ENCODE results near the gene LARP7.
"Not testable (repeated sequence)": the region's sequence is repeated elsewhere in the genome, so short reads cannot be mapped to it uniquely, and the experiment has no call there.

The LARP7 gene

DNA sequence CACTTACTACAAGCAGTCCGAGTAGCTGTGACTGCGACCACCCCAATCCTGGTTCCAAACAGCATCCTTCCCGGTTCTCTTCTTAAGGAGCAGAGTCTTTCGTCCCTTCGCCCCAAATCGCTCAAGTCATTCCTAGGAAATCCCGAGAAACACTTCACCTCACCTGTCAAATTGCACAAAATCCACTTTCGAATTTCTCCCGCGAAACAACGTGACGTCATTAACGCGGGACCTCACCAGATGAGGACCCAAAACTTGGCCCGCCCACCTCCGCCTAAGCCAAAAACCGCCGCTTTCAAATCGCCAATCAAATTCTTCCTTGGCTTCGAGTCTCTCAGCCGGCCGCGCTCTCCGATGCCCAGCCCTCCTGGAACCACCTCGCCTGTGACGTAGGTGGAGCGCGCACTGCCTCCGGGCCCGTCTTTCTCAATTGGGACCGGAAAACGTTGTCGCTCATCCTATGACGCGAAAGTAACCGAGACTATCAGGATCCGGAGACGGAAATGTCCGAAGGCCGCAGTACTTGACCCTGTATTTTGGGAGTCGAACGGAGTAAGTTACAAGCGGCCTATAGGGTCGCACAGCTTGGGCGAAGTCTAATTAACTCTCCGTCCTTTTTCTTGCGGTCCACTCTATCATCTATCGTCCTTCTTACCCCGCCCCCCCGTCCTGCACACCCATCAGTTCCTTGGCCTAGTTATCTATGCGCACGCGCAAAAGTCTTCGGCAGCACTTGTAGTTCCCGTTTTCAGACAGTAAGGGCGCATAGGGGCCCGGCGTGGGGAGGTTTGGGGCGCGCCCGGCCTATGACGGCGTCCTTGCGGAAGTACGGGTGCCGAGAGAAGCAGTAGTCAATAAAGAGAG is at the start of gene LARP7, which contains the start of gene ZGRF1:
LARP7 (plus strand) TSS at position 456 of the 864 bp plus-strand sequence. CDS start 7,527 bp downstream, outside the sequence.
ZGRF1 (minus strand) TSS at position 222 of the 864 bp plus-strand sequence. CDS start 3,733 bp downstream, outside the sequence.
- DNase-seq (ENCODE audit: low read depth), result peak; percentile 94

DNA sequence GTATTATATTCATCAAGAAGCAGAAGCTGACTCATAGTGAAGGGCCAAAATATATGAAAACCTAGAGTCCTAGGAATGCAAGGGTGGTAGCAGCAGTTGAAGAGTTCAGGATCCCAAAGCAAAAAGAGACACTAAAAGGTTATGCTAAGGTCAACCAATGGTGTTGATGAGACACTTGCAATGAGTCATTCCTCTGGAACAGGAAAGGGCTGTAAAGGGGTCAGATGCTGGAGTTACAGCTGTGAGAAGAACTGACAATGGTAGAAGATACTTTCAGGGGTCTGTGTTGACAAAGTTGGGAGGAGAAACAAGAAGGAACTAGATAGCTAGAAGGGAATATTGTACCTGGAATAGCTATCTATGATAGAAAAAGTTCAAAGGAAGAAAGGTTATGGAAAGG is 47.7 kb upstream of the LARP7 start:
- DNase-seq (ENCODE audit: low read depth), result no peak

DNA sequence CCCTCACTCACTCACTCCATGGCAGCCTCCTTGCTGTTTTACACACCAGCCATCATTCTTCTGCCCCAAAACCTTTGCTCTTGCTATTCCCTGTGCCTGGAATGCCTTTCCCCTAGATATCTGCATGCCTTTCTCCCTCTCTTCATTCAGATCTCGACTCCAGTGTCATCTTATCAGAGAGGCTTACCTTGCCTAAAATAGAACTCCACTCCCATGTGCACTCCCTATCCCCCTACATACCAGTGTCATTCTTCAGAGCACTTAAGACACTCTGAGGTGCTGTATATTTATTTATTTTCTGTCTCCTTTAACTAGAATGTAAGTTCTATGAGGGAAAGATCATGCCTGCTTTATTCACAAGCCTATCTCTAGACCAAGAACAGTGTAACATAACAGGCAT is 45.4 kb upstream of the LARP7 start:
- DNase-seq (ENCODE audit: low read depth), result no peak

DNA sequence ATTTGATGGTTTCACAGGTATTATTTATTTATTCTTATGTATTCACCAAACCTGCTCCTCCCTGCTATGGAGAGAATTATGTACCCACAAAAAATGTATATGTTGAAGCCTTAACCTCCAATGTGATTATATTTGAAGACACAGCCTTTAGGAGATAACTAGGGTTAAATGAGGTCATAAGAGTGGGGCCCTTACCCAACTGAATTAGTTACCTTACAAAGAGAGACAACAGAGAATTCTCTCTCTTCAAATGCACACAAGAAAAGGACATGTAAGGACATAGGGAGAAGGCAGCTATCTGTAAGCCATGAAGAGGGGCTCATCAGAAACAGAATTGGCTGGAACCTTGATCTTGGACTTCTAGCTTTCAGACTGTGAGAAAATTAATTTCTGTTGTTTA is 44.2 kb upstream of the LARP7 start:
- no peak for DNase-seq (ENCODE audit: low read depth)

DNA sequence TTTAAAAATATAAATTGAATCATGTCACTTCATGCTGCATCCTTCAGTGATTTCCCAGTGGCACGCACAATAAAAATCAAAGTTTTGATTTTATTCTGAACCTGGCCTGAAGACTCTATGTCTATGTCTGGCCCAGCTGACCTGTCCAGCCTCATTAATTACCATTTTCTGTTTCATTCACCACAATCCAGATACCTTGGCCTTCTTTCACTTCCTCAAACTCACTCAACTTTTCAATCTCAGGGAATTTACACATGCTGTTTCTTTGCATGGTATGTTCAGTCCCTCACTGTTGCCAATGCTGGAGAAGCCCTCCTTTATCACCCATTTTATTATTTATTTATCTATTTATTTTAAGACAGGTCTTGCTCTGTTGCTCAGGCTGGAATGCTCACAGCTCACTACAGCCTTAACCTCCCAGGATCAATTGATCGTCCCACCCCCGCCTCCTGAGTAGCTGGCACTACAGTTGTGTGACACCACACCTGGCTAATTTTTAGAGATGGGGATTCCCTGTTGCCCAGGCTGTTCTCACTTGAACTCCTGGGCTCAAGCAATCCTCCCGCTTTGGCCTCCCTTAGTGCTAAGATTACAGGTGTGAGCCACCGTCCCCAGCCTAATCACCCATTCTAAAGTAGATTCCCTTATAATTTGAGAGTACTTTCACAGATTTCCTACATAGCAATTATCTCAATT is 43.4 kb upstream of the LARP7 start:
- DNase-seq (ENCODE audit: low read depth), result no peak

DNA sequence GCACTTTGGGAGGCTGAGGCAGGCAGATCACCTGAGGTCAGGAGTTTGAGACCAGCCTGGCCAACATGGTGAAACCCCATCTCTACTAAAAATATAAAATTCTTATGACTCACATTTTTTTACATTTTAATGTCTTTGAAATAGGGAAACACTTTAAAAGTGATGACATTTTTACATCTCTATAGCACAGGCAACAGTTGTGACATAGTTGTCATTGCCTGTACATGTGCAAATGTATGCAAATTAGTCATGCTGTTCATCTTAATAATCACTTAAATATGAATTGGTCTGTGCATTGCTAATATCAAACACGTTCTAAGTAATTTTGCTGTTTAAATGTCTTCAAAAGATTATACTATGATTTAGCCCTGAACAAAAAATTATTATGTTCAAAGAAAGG is 42.0 kb upstream of the LARP7 start:
- DNase-seq (ENCODE audit: low read depth), result no peak

DNA sequence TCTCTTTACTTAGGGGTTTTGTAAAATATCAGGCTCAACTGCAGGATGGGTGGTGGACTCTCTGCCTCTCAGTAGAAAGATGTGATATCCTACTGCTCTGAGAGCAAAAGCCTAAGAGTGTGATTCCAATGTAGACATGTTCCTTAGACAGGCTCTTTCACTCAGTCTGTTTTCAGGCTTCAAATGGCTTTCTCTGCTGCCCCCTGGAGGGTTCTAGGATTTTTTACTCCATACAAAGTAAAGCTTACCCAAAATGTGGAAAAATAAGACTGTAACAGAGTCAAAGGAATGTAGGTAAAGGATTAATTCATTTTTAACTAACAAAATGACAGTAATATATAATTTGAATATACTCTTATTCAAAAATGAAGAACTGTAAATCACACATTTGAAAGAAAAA is 32.4 kb upstream of the LARP7 start:
- DNase-seq (ENCODE audit: low read depth), result no peak

DNA sequence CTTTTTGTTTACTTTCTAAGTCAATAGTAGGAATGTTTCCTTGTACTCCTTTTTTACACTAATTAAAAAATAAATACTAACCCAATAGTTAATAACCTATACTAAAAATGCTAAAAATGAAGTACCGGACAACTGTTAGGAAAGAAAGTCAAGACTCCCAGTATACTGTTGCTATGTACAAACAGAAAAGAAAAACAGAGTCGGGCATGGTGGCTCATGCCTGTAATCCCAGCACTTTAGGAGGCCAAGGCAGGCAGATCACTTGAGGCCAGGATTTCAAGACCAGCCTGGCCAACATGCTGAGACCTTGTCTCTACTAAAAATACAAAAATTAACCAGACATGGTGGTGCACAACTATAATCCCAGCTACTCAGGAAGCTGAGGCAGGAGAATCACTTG is 24.1 kb upstream of the LARP7 start:
- DNase-seq (ENCODE audit: low read depth), result not testable (repeated sequence)

DNA sequence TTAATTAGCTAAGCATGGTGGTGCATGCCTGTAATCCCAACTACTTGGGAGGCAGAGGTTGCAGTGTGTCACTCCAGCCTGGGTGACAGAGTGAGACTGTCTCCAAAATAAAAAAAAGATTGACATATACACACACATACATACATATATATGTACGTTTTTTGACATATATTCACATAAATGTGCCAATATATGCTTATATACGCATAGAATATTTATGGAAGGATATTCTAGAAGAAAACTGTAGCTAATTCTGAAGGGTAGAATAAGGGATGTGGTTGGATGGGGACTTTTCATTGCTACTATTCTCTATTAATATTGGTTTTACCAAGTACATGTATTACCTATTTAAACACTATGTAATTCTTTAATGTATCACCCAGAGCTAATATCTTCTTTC is 20.0 kb upstream of the LARP7 start:
- DNase-seq (ENCODE audit: low read depth), result no peak

DNA sequence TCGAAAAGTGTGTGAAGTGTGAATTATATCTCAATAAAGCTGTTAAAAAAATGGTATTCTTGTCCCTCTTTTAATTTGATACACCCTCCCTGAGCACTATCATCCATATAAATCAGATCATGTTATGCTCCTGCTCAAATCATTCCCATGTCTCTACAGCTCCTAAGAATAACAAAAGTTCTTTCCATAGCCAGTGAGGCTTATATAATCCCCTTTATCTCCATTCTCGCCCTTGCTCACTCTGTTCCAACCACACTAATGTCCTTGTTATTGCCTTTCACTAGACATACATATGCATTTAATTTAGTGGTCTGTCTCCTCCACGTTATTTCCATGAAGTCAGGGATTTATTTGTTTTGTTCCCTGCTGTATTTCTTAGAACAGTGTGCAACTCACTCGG is 10.7 kb upstream of the LARP7 start:
- no peak for DNase-seq (ENCODE audit: low read depth)

DNA sequence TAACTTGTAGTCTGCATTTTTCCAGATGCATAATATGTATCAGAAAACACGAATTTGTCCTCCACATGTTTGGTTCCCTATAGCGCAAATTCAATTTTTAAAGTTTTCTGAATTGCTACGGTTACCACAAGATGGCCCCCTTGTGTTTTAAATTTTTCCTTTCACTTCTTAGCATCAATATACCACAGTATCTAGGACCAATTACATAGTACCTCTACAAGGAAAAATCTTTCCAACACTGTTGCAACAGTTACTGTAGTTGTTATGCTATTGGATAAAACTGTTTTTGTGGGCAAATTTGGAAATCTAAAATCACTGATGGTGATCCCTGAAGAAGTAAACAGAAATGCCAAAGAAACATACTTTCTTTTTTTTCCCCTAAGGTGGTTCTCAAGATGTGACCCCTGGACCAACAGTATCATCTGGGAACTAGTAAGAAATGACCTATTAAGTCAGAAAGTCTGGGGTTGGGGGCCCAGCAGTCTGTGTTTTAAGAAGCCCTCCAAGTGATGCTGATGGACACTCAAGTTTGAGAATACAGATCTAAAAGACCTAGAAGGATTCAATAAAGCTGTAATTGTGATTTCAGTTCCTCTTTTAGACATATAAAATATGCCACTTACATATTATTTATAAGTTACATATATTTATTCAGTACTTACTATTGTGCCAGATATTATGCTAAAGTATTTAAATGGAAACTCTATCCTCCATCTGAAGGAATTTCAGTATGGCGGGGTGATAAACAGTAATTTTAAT is 3.3 kb upstream of the LARP7 start:
- DNase-seq (ENCODE audit: low read depth), result no peak

DNA sequence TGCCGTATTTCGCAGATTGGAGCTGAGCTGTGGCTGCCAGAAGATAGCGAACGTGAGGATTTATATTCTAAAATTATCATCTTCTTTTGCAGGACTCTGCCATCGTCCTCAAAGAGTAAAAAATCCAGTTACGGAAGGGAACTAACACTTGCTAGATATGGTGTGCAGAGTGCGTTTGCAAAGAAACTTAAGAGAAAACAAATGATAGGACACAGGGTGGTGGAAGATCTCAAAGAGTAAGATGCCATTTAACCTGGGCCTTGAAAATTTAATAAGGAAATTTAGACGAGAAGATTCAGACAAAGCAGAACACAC is 566 bp downstream of the LARP7 start:
- DNase-seq (ENCODE audit: low read depth), result no peak

DNA sequence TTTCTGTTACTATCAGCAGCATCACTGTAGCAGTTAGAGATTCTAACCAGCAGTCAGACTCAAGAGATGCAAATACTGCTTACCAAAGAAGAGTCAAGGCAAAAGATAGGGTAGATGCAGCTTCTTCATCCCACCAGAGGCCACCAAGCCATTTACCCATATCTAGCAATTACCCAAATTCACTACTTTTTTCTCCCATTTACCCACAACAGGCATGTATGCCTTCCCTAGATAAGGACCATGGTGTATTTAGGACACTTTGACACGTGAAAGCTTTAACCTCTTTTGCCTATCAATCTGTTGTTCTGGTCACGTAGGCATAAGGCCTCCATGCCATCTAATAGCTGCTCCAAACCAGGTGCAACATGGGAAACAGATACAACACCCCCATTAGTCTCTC is 5.6 kb downstream of the LARP7 start:
- no peak for DNase-seq (ENCODE audit: low read depth)

DNA sequence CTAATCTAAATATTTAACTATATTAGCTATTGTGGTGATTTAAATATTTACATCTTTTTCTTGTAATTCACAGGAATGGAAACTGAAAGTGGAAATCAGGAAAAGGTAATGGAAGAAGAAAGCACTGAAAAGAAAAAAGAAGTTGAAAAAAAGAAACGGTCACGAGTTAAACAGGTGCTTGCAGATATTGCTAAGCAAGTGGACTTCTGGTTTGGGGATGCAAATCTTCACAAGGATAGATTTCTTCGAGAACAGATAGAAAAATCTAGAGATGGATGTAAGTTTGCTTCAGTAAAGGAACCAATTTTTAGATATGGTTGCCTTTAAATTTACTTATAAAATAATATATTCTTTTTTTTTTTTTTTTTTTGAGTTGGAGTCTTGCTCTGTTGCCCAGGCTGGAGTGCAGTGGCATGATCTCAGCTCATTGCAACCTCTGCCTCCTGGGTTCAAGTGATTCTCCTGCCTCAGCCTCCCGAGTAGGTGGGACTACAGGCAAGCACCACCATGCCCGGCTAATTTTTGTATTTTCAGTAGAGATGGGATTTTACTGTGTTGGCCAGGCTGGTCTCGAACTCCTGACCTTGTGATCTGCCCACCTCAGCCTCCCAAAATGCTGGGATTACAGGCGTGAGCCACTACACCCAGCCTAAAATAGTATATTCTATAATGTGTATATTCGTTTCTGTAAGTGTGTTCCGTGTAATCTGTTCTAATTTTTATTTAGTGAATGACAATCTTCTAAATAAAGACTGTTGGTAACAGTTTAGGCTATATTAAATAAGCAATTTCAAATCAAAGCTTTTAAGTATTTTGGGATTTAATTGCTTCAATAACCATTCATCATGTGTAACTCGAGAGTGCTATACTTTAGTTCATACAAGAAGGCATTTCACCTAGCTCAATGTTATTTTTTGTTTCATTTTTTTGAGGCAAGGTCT is 7.9 kb downstream of the LARP7 start:
- not testable (repeated sequence) for DNase-seq (ENCODE audit: low read depth)

DNA sequence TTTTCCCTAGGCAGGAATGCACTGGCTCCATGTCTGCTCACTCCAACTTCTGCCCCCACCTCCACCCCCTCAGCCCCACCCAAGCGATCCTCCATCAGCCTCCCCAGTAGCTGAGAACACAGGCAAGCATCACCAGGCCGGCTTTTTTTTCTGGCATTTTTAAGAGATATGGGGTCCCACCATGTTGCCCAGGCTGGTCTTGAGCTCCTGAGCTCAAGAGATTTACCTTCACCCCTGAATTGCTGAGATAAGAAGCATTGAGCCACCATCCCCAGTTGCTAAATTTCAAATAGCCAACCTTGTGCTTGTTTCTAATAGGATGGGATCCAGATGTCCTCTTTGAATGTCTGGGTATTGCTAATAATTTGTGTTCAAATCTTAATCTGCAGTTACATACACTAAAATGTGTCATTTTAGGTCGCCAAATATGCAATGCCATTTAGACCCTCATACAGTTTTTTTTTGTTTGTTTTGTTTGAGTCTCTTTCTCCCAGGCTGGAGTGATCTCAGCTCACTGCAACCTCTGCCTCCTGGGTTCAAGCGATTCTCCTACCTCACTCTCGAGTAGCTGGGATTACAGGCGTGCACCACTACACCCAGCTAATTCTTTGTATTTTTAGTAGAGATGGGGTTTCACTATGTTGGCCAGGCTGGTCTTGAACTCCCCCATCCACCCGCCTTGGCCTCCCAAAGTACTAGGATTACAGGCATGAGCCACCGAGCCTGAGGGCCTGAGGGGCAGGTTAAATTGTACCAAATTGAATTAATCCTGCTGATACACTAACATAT is 8.8 kb downstream of the LARP7 start:
- DNase-seq (ENCODE audit: low read depth), result no peak

DNA sequence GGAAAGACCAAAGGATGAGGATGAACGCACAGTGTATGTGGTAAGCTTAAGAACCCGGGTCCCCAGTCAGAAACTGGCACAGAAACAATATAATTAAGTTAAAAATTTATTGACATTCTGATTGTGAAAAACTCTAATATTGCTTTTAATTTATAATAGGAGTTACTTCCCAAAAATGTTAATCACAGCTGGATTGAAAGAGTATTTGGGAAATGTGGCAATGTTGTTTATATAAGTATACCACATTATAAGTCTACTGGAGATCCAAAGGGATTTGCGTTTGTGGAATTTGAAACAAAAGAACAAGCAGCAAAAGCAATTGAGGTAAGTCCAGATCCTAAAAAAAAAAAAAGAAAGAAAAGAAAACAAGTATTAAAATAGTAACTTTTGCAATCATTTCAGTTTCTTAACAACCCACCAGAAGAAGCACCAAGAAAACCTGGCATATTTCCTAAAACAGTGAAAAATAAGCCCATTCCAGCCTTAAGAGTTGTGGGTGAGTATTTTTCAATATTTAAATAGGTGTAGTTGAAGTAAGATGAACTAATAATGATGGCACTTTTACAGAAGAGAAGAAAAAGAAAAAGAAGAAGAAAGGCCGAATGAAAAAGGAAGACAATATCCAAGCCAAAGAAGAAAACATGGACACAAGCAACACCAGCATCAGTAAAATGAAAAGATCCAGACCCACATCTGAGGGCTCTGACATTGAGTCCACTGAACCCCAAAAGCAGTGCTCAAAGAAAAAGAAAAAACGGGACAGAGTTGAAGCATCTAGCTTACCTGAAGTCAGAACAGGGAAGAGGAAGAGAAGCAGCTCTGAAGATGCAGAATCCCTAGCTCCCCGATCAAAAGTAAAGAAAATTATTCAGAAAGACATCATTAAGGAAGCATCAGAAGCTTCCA is 9.9 kb downstream of the LARP7 start:
- no peak for DNase-seq (ENCODE audit: low read depth)

DNA sequence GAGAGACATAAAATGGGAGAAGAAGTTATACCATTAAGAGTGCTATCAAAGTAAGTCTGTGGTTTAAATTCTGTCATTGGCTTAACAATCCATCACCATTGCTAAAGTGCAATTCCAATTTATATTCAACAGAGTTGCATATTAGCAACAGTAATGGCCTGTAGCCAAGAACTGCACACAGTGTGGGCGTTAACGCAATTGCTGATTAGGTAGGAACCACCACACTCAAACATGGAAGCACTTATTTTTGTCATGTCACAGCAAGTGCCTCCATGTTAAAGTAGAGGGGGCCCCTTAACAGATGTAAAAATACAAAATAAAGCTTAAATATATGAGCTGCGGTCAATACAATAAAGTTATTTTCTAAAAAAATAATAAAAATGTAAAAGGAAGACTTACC is 10.8 kb downstream of the LARP7 start:
- no peak for DNase-seq (ENCODE audit: low read depth)

DNA sequence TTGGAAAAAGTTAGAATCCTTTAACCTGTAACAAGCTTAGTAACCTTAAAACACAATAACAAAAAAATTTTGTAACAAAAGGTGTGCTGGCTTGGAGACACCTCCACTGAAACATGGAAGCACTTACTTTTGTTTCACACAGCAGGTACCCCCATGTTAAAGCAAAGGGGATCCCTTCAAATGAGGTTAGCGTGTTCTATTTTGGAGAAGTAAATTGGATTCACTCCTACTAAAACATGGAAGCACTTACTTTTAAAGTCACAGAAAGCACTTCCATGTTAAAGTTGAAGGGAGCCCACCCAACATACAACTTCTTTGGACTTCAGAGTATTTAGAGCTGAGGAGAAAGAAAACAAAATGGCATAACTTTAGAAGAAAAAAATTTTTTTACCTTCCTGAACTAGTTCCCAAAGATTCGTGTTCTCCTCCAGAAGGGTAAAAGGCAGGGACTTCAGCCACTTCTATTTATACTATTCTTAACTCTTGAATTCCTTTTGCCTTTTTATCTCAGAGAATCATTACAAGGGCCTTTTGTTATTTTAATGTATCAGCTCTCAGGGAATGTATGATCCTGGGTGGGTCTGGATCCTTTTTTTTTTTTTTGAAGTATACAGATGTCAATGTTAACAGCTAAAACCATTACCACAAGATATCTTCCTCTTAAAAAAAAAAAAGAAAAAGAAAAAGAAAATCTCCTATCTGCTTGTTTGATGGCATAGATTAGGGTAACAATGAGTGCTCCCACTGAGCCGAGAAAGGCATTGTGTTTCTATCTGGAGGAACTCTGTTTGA is 11.5 kb downstream of the LARP7 start:
- DNase-seq (ENCODE audit: low read depth), result no peak

DNA sequence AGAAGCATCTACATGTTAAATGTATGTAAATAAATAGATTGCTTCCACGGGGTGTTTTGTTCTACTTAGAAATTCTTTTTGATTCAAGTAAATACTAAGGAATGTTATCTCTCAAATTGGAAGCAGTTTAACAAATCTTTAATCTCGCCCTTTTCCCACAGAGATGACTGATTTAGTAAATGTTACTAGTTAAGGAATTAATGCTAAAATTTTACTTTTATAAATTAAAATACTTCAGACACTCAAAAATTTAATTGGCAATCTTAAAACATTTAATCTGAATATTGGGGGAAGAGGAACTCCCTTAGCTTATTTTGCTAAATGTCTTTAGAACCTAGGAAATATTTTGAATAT is 12.1 kb downstream of the LARP7 start:
- no peak for DNase-seq (ENCODE audit: low read depth)
